Mesendoderm (in vitro differentiated cells): ENCODE measurements around the gene CHD6.

Experiments used
- DNase-seq: peaks from one replicate; pipeline ENCODE4 v3.0.0; 2013
- H2AK5ac ChIP-seq: 2 replicates; pipeline ENCODE4 v1.6.1; 2013; ENCODE audit warnings: low read length, inconsistent platforms
- H2BK120ac ChIP-seq: 2 replicates; pipeline ENCODE4 v1.6.1; 2013; ENCODE audit warnings: low read depth, mild to moderate bottlenecking, low read length, moderate library complexity, mixed read lengths
- H2BK15ac ChIP-seq: replicated peaks from 2 replicates; pipeline ENCODE4 v1.6.1; 2013; ENCODE audit warnings: low read depth, mild to moderate bottlenecking, moderate library complexity
- H2BK5ac ChIP-seq: 2 replicates; pipeline ENCODE4 v1.6.1; 2013; ENCODE audit warnings: low read length, inconsistent platforms
- H3K18ac ChIP-seq: 2 replicates; pipeline ENCODE4 v1.6.1; 2013; ENCODE audit warnings: mild to moderate bottlenecking, low read length, mixed read lengths
- H3K23ac ChIP-seq: one replicate; pipeline ENCODE4 v1.6.1; 2013; ENCODE audit warnings: low read length
- H3K27ac ChIP-seq: 2 replicates; pipeline ENCODE4 v1.5.1; 2013; ENCODE audit warnings: low read depth, mild to moderate bottlenecking, inconsistent platforms, low read length, moderate library complexity
- H3K27me3 ChIP-seq: 2 replicates; pipeline ENCODE4 v1.6.1; 2013; ENCODE audit warnings: low read length, control low read depth, mild to moderate bottlenecking, inconsistent platforms; ENCODE audit not compliant: insufficient read depth, poor library complexity
- H3K36me3 ChIP-seq: 2 replicates; pipeline ENCODE4 v1.6.1; 2013; ENCODE audit warnings: low read length, inconsistent platforms; ENCODE audit not compliant: control insufficient read depth, insufficient read depth
- H3K4ac ChIP-seq: one replicate; pipeline ENCODE4 v1.6.1; 2013; ENCODE audit warnings: low read depth, mild to moderate bottlenecking, low read length, moderate library complexity
- H3K4me1 ChIP-seq: 2 replicates; pipeline ENCODE4 v1.6.1; 2013; ENCODE audit warnings: low read depth, low read length, inconsistent platforms; ENCODE audit not compliant: control insufficient read depth
- H3K4me2 ChIP-seq: 2 replicates; pipeline ENCODE4 v1.6.1; 2013; ENCODE audit warnings: low read length
- H3K4me3 ChIP-seq: 2 replicates; pipeline ENCODE4 v1.5.1; 2013; ENCODE audit warnings: mild to moderate bottlenecking, low read length
- H3K56ac ChIP-seq: one replicate; pipeline ENCODE4 v1.6.1; 2013; ENCODE audit warnings: low read length
- H3K79me1 ChIP-seq: 2 replicates; pipeline ENCODE4 v1.6.1; 2013; ENCODE audit warnings: low read length, inconsistent platforms
- H3K79me2 ChIP-seq: 2 replicates; pipeline ENCODE4 v1.6.1; 2013; ENCODE audit warnings: mild to moderate bottlenecking, low read length; ENCODE audit not compliant: control insufficient read depth, insufficient read depth
- H3K9ac ChIP-seq: 2 replicates; pipeline ENCODE4 v1.6.1; 2013; ENCODE audit warnings: low read length, inconsistent platforms
- H4K5ac ChIP-seq: one replicate; pipeline ENCODE4 v1.6.1; 2013; ENCODE audit warnings: low read length
- H4K8ac ChIP-seq: one replicate; pipeline ENCODE4 v1.6.1; 2013; ENCODE audit warnings: low read depth, mild to moderate bottlenecking, control low read depth, low read length, moderate library complexity
- WGBS: extraction: QIAGEN DNeasy Blood & Tissue Kit; methylation state at CpG from one replicate; pipeline ENCODE4 v1.1.7; 2013; ENCODE audit warnings: low lambda C conversion rate, missing lambda C conversion rate; ENCODE audit not compliant: insufficient coverage; ENCODE audit errors: extremely low coverage; 5-methylcytosine and 5-hydroxymethylcytosine counted together

The CHD6 gene

DNA sequence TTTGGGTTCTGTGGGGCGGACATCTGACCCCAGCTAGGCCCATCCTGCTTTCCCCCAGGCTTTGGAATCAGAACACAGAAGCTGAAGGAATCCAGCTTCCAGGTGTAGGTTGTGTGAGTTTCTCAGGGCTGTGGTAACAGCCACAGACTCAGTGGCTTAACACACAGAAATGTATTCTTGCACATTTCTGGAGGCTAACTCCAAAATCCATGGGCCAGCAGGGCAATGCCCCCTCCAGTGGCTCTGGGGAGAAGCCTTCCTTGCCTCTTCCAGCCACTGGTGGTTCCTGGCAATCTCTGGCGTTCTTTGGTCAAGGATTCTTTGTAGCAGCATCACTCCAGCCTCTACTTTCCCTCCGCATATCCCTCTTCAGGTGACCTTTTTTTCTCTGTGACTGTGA, 250.2 kb downstream of the CHD6 start:
- no peak for DNase-seq
- Histone ChIP-seq H4K5ac (no peak overlapping the region), H3K27ac (no peak overlapping the region), H3K9ac (no peak overlapping the region), H3K79me1 (no peaks in the 10 kb centered on the region), H3K79me2 (no peaks in the 10 kb centered on the region), H3K4me1 (no peaks in the 10 kb centered on the region), H3K36me3 (no peaks in the 10 kb centered on the region), H3K56ac (no peak overlapping the region), H3K4ac (no peak overlapping the region), H4K8ac (no peak overlapping the region), H2BK5ac (no peak overlapping the region), H3K23ac (no peak overlapping the region), H2BK120ac (no peak overlapping the region), H2BK15ac (no peak overlapping the region), H2AK5ac (no peak overlapping the region), H3K4me3 (no peak overlapping the region), H3K27me3 (peaks cover 10% of the 10 kb centered on the region), H3K4me2 (no peak overlapping the region), H3K18ac (no peak overlapping the region)
- no CpG with 5 or more reads among the region's 3 CpGs for WGBS

DNA sequence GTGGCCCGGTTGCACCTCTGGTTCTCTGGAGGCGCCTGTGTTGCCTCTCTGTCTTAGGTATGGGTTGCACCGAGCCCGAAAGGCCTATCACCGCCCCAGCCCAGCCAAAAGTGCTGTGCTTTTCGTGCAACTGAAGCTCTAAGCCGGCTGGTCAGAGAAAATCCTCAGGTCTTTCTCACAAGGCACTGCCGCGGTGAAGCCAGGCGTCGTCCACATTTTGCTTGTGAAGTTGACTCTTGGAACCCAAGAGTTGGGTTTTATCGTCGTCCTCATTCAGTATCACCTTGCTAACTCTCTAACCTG, 250.8 kb downstream of the CHD6 start:
- Histone ChIP-seq H3K27me3 (peaks cover 10% of the 10 kb centered on the region), H4K8ac (no peak overlapping the region)

DNA sequence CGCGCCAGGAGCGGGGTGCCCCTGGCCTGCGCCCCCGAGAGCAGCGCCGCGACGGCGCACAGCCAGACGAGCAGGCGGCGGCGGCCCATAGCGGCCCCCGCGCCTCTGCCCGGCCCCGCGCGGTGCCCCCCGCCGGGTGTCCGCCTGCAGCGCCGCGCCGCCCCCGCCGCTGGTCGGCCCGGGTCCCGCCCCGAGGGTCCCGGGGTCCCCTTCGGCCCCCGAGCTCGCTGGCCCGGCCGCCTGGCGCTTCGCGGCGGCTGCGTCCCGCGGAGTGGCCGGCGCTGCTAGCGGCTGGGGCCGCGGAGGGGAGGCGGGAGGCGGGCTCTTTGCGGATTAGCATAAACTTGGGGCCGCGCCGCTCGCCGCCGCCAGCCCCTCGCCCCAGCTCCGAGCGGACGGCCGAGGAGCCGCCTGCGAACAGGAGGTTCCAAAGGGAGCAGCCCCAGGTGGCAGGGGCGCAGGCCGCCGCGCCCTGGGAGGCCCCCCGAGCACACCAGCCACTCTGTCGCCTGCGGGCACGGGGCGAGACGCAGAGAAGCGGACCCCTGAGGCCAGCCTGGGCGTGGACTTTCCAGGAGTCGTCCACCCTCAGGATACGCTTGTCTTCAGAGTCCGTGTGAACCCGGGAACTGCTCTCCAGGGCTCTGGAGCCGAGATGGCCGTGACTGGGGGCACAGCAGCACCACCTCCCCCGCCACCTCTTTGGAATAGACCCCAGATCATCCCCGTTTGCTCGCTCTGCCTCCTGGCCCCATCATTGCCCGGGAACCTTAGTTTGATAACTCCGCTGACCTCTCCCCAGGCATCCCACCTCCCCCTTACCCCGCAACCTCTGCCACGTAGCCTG, 251.4 kb downstream of the CHD6 start, which contains the start of gene EMILIN3:
TSS of gene EMILIN3 (minus strand) at position 273 of the 847 bp plus-strand sequence. CDS start at position 89, 184 bp downstream.
- H4K8ac ChIP-seq = no peak within 1 kb of the TSS
- no peak within 1 kb of the TSS for H3K4ac ChIP-seq
- no peak within 1 kb of the TSS for H4K5ac ChIP-seq
- H3K36me3 ChIP-seq = no peaks in the 10 kb centered on the region
- peaks cover 10% of the 10 kb centered on the region for H3K27me3 ChIP-seq
- H3K79me1 ChIP-seq = no peaks in the 10 kb centered on the region
- H3K56ac ChIP-seq = peak within 1 kb of the TSS; percentile 90
- H2BK120ac ChIP-seq = no peak within 1 kb of the TSS
- H3K23ac ChIP-seq = no peak within 1 kb of the TSS
- peak within 1 kb of the TSS; percentile 67 for H3K9ac ChIP-seq
- no peak within 1 kb of the TSS for H3K27ac ChIP-seq
- no peak within 1 kb of the TSS for H2AK5ac ChIP-seq
- H3K4me2 ChIP-seq = peak within 1 kb of the TSS; percentile 83
- peak within 1 kb of the TSS; percentile 34 for H3K18ac ChIP-seq
- H3K4me3 ChIP-seq = peak within 1 kb of the TSS; percentile 20
- H3K79me2 ChIP-seq = no peaks in the 10 kb centered on the region
- H2BK5ac ChIP-seq = no peak within 1 kb of the TSS
- no peaks in the 10 kb centered on the region for H3K4me1 ChIP-seq
- no peak within 1 kb of the TSS for H2BK15ac ChIP-seq
- WGBS = no CpG with 5 or more reads among the region's 93 CpGs
- peak; percentile 43 for DNase-seq

More for the DNA sequence above, 250.8 kb downstream of the CHD6 start:
- Histone ChIP-seq H3K4me1 (no peaks in the 10 kb centered on the region), H2BK120ac (no peak overlapping the region), H3K4me3 (no peak overlapping the region), H2BK15ac (no peak overlapping the region), H3K23ac (no peak overlapping the region), H3K36me3 (no peaks in the 10 kb centered on the region), H3K9ac (no peak overlapping the region), H2AK5ac (no peak overlapping the region), H3K18ac (no peak overlapping the region), H4K5ac (no peak overlapping the region), H3K79me1 (no peaks in the 10 kb centered on the region), H3K27ac (no peak overlapping the region), H3K4me2 (peak overlapping the region; percentile 83), H3K56ac (peak overlapping the region; percentile 90), H3K4ac (no peak overlapping the region), H2BK5ac (no peak overlapping the region), H3K79me2 (no peaks in the 10 kb centered on the region)
- DNase-seq = peak; percentile 23
- WGBS = no CpG with 5 or more reads among the region's 13 CpGs

DNA sequence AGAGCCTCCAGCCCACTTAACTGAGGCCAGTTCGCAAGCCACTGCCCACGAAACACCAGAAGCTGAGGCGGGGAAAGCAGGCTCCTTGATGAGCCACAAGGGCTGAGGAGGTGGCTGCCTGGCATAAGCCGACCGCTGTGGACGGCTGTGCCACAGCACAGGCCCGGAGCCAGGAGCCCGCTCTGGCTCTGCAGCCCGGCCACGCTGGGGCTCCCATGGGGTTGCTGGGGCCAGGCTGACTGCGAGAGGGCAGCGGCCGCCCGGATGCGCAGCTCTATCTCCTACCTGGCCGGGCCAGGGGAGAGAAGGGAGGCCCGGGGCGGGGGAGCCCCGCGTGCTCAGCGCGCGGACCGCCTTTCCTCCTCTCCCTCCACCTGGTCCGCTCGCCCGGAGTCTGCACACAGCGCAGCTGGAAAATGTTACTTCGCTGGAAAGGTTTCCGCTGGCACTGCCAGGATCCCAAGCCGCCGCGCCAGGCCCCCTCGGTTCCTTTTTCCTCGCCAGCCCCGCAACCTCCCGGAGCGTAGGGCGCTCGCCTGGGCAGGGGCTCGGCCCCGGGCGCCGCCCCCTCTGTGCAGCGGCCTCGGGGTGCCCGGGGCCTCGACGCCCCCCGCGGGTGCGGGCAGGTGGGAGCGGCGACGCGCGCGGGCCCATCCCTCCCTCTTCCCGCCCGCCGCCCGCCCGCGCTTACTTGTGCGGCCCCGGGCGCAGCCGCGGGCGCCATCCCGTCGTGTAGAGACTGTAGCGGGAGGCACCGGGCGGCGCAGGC, 252.2 kb downstream of the CHD6 start:
- no peak overlapping the region for H2AK5ac ChIP-seq
- H3K36me3 ChIP-seq = no peaks in the 10 kb centered on the region
- H3K4ac ChIP-seq = no peak overlapping the region
- no peak overlapping the region for H2BK15ac ChIP-seq
- H3K4me1 ChIP-seq = no peaks in the 10 kb centered on the region
- no peak overlapping the region for H3K27ac ChIP-seq
- peak overlapping the region; percentile 70 for H3K4me2 ChIP-seq
- H2BK5ac ChIP-seq = no peak overlapping the region
- peaks cover 10% of the 10 kb centered on the region for H3K27me3 ChIP-seq
- no peak overlapping the region for H4K8ac ChIP-seq
- H3K79me1 ChIP-seq = no peaks in the 10 kb centered on the region
- no peak overlapping the region for H3K23ac ChIP-seq
- WGBS = no CpG with 5 or more reads among the region's 76 CpGs
- peak overlapping the region; percentile 53 for H3K9ac ChIP-seq
- no peak overlapping the region for H2BK120ac ChIP-seq
- H3K18ac ChIP-seq = peak overlapping the region; percentile 34
- no peak overlapping the region for H3K4me3 ChIP-seq
- DNase-seq = no peak
- H3K56ac ChIP-seq = peak overlapping the region; percentile 90
- no peaks in the 10 kb centered on the region for H3K79me2 ChIP-seq
- H4K5ac ChIP-seq = no peak overlapping the region

DNA sequence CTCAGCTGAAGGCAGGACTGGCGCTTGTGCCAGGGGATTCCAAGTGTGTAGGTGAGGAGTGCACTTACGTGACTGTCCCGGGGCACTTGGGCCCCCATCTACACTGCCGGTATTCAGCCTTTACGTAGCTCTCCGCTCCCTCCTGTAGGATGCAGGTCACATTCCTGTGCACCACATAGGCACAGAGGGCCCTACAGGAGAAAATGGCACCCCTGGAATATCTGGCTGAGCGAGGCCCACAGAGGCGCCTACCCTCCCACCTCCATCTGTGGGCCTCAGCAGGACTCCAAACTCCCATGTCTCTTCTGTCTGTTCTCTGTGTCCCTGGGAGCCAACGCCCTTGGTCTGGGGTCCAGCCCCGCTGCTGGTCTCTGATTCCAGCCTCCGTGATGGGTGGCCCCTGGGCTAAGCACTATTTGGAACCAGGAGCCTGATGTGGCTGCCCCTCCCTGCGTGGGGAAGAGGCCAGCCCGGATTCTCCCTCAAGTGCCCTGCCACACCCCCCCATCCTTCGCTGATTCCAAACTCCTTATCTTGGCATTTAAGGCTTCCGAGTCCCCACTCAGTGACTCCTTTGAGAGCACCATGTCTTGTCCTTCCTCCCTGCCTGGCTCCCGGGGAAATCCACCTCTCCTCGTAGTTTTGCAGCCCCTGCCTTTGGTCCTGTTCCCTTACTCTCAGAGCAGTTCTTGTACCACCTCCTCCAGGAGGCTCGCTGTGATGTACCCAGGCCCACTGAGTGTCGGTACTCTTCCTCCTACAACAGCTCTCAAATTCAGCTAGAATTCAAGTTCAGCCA, 253.0 kb downstream of the CHD6 start:
- Histone ChIP-seq H3K36me3 (no peaks in the 10 kb centered on the region), H2BK15ac (no peak overlapping the region), H2BK5ac (no peak overlapping the region), H3K4me1 (no peaks in the 10 kb centered on the region), H2BK120ac (no peak overlapping the region), H3K18ac (no peak overlapping the region), H3K4ac (no peak overlapping the region), H3K27me3 (peaks cover 10% of the 10 kb centered on the region), H3K27ac (no peak overlapping the region), H2AK5ac (no peak overlapping the region), H3K9ac (peak overlapping the region; percentile 45), H3K79me2 (no peaks in the 10 kb centered on the region), H3K4me3 (no peak overlapping the region), H4K5ac (no peak overlapping the region), H3K23ac (no peak overlapping the region), H3K56ac (no peak overlapping the region), H3K79me1 (no peaks in the 10 kb centered on the region), H3K4me2 (peak overlapping the region; percentile 70), H4K8ac (no peak overlapping the region)
- DNase-seq = no peak
- no CpG with 5 or more reads among the region's 19 CpGs for WGBS
